ENCODE measurements around the gene IP6K3.

The IP6K3 gene

DNA sequence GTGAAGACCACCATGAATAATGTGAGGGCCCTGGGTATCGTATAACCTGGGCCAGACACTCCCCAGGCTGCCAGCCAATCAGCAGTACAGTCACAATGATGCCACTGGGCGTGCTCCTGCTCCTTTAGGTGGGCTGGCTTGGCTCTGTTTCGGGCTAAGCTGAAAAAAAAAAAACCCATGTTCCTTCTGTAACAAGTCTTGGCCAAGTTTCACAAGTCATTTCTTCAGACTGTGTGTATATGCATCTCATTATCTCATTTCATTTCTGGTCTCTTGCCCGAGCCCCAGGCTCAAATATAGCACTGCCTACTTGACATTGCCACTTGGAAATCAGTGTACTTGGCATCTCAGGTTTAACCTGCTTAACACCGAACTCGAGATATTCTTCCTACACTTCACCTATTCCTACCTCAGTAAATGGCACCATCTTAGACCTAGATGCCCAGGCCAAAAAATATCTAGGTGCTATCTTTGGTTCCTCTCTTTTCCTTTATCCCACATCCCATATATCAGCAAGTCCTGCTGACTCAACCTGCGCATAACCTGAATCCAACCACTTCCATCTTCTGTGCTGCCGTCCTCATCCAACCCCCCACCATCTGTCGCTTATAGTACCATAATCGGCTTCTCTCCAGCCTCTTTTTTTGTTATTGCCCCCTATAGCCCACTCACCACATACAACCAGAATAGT, 37.0 kb downstream of the IP6K3 start:
- DNase-seq (ENCODE audit: extremely low read depth in 1 of 2, low read depth in 1 of 2) = no peak

DNA sequence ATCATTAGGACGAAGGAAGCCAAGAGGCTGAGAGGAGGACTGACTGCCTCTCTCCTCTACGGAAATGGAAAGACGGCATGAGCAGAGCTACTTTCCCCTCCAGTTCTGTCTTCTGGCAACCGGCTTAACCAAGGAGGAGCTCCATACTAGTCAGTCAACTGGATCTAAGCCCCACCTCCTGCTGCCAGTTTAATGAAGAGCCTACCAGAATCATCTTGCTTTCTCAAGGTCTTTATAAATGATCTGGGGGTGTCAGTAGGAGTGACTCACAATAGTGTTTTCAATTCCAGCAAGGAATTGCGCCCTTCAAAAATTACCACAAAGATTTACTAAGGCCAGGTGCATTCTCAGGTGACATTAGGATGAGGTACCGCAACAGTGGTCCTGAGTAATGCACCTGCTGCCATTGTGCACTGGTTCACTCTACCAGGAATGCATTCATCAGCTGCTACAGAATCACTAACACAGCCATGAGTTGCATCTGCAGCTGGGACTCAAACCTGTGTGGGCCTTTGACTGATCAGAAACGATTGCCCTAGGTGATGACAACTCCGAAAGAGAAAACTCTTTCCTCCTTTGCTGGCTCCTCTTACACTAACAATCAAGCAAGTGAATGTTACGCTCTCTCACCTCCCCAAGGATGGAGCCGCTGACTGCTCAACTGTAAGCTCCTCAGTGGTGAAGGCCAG, 38.0 kb downstream of the IP6K3 start:
- no peak for DNase-seq (ENCODE audit: extremely low read depth in 1 of 2, low read depth in 1 of 2)

DNA sequence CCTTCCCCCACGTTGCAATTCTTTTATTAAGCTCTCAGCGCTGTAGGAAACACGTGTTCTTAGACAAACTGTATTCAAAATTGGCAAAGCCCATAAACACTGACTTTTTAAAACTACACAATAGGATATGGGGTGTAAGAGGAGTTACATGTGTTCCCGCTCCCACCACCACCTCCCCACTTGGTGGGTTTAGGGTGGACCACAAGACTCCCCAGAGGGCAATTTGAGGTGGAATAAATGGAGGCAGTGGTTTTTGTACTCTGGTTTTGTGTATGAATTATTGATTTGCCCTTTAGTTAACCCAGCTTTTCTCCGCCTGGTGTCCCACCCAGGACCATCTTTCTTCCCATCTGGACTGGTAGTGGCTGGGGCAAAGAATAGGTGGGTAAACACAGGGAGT, 38.9 kb downstream of the IP6K3 start:
- no peak for DNase-seq (ENCODE audit: extremely low read depth in 1 of 2, low read depth in 1 of 2)

- DNase-seq (ENCODE audit: extremely low read depth in 1 of 2, low read depth in 1 of 2) = no peak
Measured at GRCh38 chr6:33705955-33706725, 40.6 kb downstream of the IP6K3 start.

DNA sequence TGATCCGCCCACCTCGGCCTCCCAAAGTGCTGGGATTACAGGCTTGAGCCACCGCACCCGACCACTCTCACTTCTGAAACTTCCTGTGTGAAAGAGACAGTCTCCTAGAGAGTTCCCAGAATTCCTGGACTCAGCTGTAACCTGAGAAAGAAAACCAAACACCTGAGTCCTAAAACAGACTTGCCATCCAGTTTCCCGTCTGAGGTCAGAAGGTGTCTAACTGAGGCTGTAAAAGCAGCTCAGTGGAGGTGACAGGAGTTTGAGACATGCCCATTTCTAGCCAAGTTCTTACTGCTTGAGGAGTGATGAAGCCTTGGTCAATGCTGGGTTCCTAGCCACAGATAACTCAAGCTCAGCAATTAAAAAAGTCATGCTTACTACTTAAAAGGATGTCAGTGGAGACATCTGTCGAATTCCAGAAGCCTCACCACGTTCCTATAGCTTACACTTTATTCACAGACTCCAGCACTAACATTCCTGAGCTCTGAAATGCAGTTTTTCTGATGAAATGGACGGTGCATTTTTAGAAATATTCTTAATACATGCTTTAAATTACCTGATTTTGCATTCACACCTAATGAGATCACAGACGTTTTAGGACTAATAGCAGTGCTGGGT, 41.3 kb downstream of the IP6K3 start:
- no peak for DNase-seq (ENCODE audit: extremely low read depth in 1 of 2, low read depth in 1 of 2)

DNA sequence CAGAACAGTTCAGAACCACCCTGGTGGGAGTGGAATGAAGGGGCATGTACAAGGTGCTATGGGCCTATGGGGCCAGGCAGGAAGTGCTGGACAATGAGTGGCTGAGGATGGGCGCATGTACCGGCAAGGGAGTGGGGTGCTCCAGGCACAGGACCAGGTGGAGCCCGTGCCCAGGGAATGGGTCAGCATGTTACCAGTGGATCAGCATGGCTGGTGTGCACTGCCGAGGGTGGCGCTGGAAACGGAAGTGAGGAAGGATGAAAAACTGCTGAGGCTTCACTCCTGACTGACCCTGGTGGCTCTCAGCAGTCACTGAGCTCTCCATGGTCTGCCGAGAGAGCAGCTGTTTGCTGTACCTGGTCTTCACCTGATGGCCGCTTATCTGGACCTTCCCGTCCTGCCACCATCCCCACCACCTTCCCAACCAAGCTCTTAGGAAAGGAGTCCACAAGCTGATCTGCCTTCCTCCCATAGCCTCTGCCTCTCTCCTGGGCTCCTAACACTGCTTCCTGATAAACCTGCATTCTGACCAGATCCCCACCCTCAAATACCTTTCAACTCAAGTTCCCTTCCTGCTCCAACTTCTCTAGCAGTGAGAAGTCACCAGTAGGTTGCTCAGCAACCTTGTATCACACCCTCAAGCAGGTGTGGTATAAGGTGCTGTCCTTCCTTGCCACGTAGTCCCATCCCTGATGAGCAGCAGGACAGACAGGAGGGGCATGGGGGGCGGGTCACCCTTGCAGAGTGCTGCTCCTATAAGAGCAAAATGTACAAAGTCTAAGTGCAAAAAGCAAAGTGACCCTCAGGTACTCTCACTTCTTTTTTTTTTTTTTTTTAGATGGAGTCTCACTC, 42.3 kb downstream of the IP6K3 start:
- DNase-seq (ENCODE audit: extremely low read depth in 1 of 2, low read depth in 1 of 2) = no peak

DNA sequence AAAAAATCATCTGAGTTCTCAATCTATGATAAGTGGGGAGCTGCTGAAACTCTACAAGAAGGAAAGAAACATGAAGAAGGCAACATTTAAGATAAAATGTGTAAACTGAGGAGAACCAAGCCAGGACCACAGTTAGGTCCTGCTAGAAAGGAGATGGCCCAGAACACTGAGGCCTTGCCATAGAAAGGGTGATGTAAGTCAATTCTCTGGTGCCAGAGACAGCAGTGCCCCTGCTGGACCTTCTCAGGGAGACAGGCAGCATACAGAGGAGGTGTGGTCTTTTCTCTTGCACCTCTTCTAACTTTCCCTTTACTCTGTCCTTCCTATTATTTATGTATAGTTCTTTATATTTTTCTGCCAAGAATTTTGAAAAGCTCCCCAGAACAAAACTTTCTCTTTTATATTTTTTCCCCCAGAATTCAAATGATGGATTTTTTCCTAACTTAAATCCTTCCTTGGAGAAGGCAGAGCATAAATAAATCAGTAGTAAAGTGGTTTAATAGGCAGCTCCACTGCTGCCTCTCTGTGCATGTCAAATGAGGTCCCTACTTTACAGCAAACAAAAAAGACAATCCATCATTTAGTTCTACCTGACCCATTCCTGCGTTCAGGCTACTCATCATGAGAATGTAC, 44.2 kb downstream of the IP6K3 start:
- no peak for DNase-seq (ENCODE audit: extremely low read depth in 1 of 2, low read depth in 1 of 2)

DNA sequence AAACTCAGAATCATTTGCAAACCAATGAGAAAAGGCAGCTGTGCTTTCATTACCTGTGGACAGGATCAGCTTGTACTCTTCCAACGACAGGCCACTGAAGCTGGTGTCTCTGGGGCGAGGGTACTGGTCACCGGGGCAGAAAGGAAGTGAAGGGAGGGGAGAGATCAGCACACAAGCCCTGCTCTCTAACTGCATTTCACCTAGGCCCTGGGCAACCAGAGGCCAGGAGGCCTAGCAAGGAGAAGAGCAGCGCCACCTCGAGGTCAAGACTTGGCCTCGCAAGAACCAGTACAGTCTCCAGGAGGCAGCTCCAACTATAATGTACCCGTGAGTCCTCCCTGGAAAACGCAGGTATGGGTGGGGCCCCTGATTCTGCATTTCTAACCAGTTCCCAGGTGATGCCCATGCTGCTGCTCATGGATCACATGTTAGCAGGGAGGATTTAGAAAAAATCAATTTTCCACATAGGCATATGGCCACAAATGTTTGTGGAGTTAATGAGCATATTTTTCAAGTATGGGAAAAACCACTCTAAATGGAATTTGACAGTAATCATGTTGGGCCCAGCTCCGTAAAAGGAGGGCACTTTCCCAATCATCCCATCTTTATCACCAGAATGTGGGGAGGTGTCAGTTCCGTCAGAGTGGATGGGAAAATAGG, 46.2 kb downstream of the IP6K3 start:
- peak in 1 of 2 donors; percentile 52 for DNase-seq (ENCODE audit: extremely low read depth in 1 of 2, low read depth in 1 of 2)

GRCh38 chr6:33699739-33700138, 47.0 kb downstream of the IP6K3 start:
- DNase-seq (ENCODE audit: extremely low read depth in 1 of 2, low read depth in 1 of 2) = no peak

GRCh38 chr6:33699131-33699530, 47.6 kb downstream of the IP6K3 start:
- DNase-seq (ENCODE audit: extremely low read depth in 1 of 2, low read depth in 1 of 2) = no peak

GRCh38 chr6:33698494-33698893, 48.2 kb downstream of the IP6K3 start:
- no peak for DNase-seq (ENCODE audit: extremely low read depth in 1 of 2, low read depth in 1 of 2)

GRCh38 chr6:33697845-33698244, 48.9 kb downstream of the IP6K3 start:
- DNase-seq (ENCODE audit: extremely low read depth in 1 of 2, low read depth in 1 of 2) = no peak

DNA sequence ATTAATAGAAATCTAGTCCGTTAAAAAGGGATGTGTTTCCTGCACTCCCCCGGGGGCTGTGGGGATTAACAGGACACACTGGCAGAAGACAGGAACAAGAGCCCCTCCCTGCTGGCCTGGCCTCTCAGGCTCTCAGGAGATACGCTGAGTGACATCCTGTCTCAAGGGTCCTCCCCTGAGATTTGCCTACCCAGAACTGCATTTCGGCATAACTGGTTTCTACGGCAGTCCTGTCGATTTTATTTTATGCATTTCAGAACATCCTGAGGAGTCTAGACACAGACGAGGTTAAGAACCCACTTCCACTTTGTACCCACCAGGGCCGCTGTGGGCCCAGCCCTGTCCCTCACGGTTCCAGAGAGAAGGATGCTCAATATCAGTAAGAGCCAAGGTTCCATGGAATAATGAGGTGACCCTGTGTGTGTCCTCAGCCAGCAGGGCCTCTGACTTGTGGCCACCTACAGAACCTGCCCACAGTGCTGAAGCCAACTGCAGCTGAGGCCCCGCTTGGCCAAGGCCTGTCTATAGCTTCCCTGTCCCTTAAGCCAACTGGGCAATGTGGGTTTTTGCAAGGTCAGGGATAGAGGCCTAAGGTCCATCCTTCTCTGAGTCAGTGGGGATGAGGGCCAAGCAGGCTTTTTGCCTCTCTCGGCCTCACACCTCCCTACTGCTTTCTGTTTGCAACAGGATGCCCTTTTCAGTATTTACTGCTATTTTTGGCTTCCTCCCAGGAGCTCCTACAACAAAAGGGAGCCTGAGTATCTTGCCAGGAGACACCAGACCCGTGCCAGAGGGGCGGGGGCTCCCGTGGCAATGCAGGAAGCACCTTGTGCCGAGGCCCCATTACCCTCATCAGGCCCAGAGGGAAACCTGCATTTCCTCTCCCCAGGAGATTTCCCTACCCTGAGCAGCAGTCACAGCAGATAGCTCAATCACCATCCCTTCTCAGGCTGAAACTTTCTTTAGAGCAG, 49.9 kb downstream of the IP6K3 start:
- DNase-seq (ENCODE audit: extremely low read depth in 1 of 2, low read depth in 1 of 2) = no peak

GRCh38 chr6:33696076-33696475, 50.6 kb downstream of the IP6K3 start:
- DNase-seq (ENCODE audit: extremely low read depth in 1 of 2, low read depth in 1 of 2) = no peak

- DNase-seq (ENCODE audit: extremely low read depth in 1 of 2, low read depth in 1 of 2) = no peak
Measured at GRCh38 chr6:33695451-33695887, 51.2 kb downstream of the IP6K3 start.

DNA sequence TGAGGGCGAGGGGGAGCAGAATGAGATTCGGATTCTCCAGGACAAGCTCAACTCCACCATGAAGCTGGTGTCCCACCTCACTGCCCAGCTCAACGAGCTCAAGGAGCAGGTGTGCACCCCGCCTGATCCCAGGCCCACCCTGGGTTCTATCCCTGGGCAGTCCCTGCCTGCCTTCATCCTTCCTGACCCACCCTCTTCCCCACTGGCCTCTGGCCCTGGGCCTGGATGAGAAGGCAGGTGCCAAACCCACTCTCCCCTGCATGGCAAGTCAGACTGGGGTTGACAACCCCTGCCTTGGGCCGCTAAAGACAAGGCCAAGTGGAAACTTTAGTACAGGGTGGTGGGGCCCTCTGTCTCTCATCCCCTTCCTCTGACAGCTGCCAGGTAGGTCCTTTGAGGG, 51.7 kb downstream of the IP6K3 start:
- DNase-seq (ENCODE audit: extremely low read depth in 1 of 2, low read depth in 1 of 2) = no peak

GRCh38 chr6:33694401-33694931, 52.2 kb downstream of the IP6K3 start:
- peak; percentile 57 to 80 for DNase-seq (ENCODE audit: extremely low read depth in 1 of 2, low read depth in 1 of 2)
